T-cell (primary cell): ENCODE measurements around the gene CTDP1. TPM values are rescaled to one million over a fixed set of nuclear protein-coding genes. Genes with fewer than 3 reads are reported as not detected.

Experiments
- ATAC-seq, 4 experiments: fragments of 200-7000 bp in 3 of 4; fragments of 150-1000 bp in 1 of 4; cut with Tn5 transposase; replicated peaks in 1 of 4; 1 replicate in 3 of 4; 2 replicates in 1 of 4; pipeline ENCODE4 v1.10.0; 2021; ENCODE audit warnings: moderate library complexity in 3 of 4, mild to moderate bottlenecking in 2 of 4, moderate number of reproducible peaks in 1 of 4
- CTCF ChIA-PET, 2 donors: fragments of 300-600 bp; sonication (Branson Sonifier 250); formaldehyde crosslinking; loops; one replicate each; lab custom pipeline; 2022; ENCODE audit warnings: antibody characterized with exemption in 2 of 2; lab: Charles Lee
- POLR2A ChIA-PET, 2 donors: fragments of 300-600 bp; sonication (Branson Sonifier 250); formaldehyde crosslinking; loops; one replicate each; lab custom pipeline; 2022; ENCODE audit warnings: antibody characterized with exemption in 2 of 2; lab: Charles Lee
- DNase-seq, 35 experiments: peaks; one replicate each; pipeline versions ENCODE4 v3.0.0 to v3.0.0-alpha.2; 2013 to 2023
- H3K27ac ChIP-seq: one replicate; pipeline ENCODE4 v1.5.1; 2013; ENCODE audit warnings: low read length
- H3K27me3 ChIP-seq, 2 experiments: replicated peaks in 1 of 2; 1 replicate in 1 of 2; 2 replicates in 1 of 2; pipeline versions ENCODE4 v1.6.1 to v1.7.0; 2013; ENCODE audit warnings: low read length in 1 of 2, mixed read lengths in 1 of 2; ENCODE audit not compliant: control insufficient read depth in 2 of 2, insufficient read depth in 2 of 2; ENCODE audit errors: extremely low read depth in 1 of 2
- H3K36me3 ChIP-seq, 2 donors: 1 replicate in 1 of 2; 2 replicates in 1 of 2; pipeline versions ENCODE4 v1.6.1 to v1.7.0; 2013; ENCODE audit warnings: low read length in 1 of 2; ENCODE audit not compliant: control insufficient read depth in 2 of 2, insufficient read depth in 1 of 2; ENCODE audit errors: extremely low read depth in 1 of 2
- H3K4me1 ChIP-seq, 2 experiments: 1 replicate in 1 of 2; 2 replicates in 1 of 2; pipeline versions ENCODE4 v1.6.1 to v1.7.0; 2013; ENCODE audit warnings: low read length in 2 of 2, mixed read lengths in 1 of 2; ENCODE audit not compliant: insufficient read depth in 2 of 2, control insufficient read depth in 1 of 2; ENCODE audit errors: extremely low read depth in 1 of 2
- H3K4me3 ChIP-seq, 2 donors: 1 replicate in 1 of 2; 2 replicates in 1 of 2; pipeline versions ENCODE4 v1.5.1 to v1.7.0; 2013; ENCODE audit warnings: mild to moderate bottlenecking in 2 of 2, low read length in 1 of 2, moderate library complexity in 1 of 2; ENCODE audit not compliant: control insufficient read depth in 1 of 2; ENCODE audit errors: extremely low read depth in 1 of 2
- H3K9me3 ChIP-seq: 2 replicates; pipeline ENCODE4 v1.7.0; 2013
- H3K27ac Mint-ChIP-seq, 2 donors: one replicate each; pipeline ENCODE4 v1.8.0; 2020 to 2021; ENCODE audit warnings: mild to moderate bottlenecking in 2 of 2, mixed read lengths in 2 of 2
- H3K27me3 Mint-ChIP-seq, 2 donors: one replicate each; pipeline ENCODE4 v1.8.0; 2021 to 2022; ENCODE audit warnings: mixed read lengths in 2 of 2
- H3K36me3 Mint-ChIP-seq: one replicate; pipeline ENCODE4 v1.8.0; 2021; ENCODE audit warnings: mixed read lengths
- H3K4me1 Mint-ChIP-seq, 3 donors: one replicate each; pipeline ENCODE4 v1.8.0; 2020 to 2022; ENCODE audit warnings: mixed read lengths in 3 of 3, mild to moderate bottlenecking in 1 of 3
- H3K4me3 Mint-ChIP-seq, 3 donors: one replicate each; pipeline ENCODE4 v1.8.0; 2020 to 2022; ENCODE audit warnings: mild to moderate bottlenecking in 3 of 3, mixed read lengths in 3 of 3, moderate library complexity in 3 of 3
- H3K9me3 Mint-ChIP-seq, 3 donors: one replicate each; pipeline ENCODE4 v1.8.0; 2020 to 2022; ENCODE audit warnings: mixed read lengths in 3 of 3
- WGBS: methylation state at CpG from one replicate; pipeline ENCODE4 v1.1.5; 2013; ENCODE audit warnings: missing lambda C conversion rate; ENCODE audit not compliant: insufficient coverage; 5-methylcytosine and 5-hydroxymethylcytosine counted together
- total RNA-seq, 35 experiments: library from RNA in 6 of 35; stranded (reverse) in 6 of 35; fragments of 120-200 nt in 1 of 35; gene quantifications; one replicate each; pipeline versions ENCODE4 v1.2.1 to v1.2.4 and lab custom pipeline; 2013 to 2026

The CTDP1 gene
- total RNA-seq, 5 donors from 2014 or later (not counting 1 experiment from before 2014, with no cell fraction given) = 46.3 to 78.0 (median 49.4) TPM

DNA sequence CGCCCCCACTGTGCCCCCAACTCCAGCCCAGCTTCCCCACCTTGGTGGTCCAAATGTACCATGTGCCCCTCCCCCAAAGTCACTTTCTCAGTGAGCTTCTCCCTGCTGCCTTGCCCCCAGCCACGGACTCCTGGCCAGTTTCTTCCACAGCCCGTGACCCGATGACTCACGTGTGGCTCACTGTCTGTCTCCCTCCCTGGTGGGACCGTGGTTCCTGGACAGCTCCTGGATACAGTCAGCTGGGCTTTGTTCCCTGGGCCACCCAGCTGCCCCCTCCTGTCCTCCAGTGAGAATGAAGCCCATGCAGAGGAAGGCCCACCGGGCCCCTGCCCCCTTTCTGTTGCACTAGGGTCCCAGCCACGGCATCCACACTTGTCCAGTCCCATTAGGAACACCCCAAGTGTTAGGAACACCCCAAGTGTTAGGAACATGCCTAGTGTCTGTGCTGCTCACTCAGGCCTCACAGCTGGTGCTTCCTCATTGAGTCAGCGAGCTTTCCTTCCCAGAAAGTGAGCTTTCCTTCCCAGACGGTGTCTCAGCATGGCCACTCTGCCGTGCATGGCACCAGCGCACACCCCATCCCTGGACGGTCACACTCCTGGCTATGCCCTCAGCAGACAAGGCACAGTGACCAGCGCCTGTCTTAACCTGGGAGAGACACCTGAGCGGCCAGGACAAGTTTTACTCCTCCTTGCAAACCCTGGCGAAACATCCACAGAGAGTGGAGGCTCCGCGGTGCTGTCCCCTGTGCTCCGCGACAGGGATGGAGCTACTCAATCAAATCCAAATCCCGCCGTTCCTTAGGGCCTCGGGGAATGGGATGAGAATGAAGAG lies 44.8 kb upstream of the CTDP1 start:
- Histone ChIP-seq H3K4me3 (no peak overlapping the region), H3K27ac (no peak overlapping the region), H3K27me3 (peaks cover 2 to 9% of the 10 kb centered on the region in 2 experiments), H3K9me3 (no peaks in the 10 kb centered on the region), H3K36me3 (no peaks in the 10 kb centered on the region), H3K4me1 (no peaks in the 10 kb centered on the region)
- H3K4me3 Mint-ChIP-seq = no peak overlapping the region
- H3K27ac Mint-ChIP-seq = no peak overlapping the region
- ChIA-PET CTCF (no interaction called here), POLR2A (no interaction called here)
- H3K4me1 Mint-ChIP-seq = no peaks in the 10 kb centered on the region
- no peak for ATAC-seq
- H3K36me3 Mint-ChIP-seq = no peaks in the 10 kb centered on the region
- no peaks in the 10 kb centered on the region for H3K9me3 Mint-ChIP-seq
- DNase-seq = no peak
- peaks cover 11% of the 10 kb centered on the region in 2 donors for H3K27me3 Mint-ChIP-seq
- WGBS = 93% methylated on average over 17 of the region's 23 CpGs

DNA sequence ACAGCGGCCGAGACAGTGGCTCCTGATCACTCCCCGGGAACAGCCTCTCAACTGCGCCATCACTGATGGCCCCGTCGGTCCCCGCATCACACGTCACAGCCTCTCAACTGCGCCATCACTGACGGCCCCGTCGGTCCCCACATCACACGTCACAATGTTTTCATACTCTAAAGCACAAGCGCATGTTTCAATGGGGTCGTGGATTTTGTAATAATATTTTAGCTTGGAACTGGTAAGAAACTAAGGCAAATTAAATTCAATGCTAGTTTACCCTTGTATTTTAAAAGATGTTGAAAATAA lies 44.2 kb upstream of the CTDP1 start:
- DNase-seq (no peak), ATAC-seq (no peak)
- WGBS = no CpG with 5 or more reads among the region's 15 CpGs
- Mint-ChIP-seq H3K4me1 (no peaks in the 10 kb centered on the region), H3K27me3 (peaks cover 11% of the 10 kb centered on the region in 2 donors), H3K9me3 (no peaks in the 10 kb centered on the region), H3K4me3 (no peak overlapping the region), H3K27ac (no peak overlapping the region), H3K36me3 (no peaks in the 10 kb centered on the region)
- no peak overlapping the region for H3K4me3 ChIP-seq
- H3K9me3 ChIP-seq = no peaks in the 10 kb centered on the region
- POLR2A ChIA-PET = no interaction called here
- no peaks in the 10 kb centered on the region for H3K4me1 ChIP-seq
- CTCF ChIA-PET = no interaction called here
- no peak overlapping the region for H3K27ac ChIP-seq
- H3K36me3 ChIP-seq = no peaks in the 10 kb centered on the region
- H3K27me3 ChIP-seq = peaks cover 2 to 11% of the 10 kb centered on the region in 2 experiments

DNA sequence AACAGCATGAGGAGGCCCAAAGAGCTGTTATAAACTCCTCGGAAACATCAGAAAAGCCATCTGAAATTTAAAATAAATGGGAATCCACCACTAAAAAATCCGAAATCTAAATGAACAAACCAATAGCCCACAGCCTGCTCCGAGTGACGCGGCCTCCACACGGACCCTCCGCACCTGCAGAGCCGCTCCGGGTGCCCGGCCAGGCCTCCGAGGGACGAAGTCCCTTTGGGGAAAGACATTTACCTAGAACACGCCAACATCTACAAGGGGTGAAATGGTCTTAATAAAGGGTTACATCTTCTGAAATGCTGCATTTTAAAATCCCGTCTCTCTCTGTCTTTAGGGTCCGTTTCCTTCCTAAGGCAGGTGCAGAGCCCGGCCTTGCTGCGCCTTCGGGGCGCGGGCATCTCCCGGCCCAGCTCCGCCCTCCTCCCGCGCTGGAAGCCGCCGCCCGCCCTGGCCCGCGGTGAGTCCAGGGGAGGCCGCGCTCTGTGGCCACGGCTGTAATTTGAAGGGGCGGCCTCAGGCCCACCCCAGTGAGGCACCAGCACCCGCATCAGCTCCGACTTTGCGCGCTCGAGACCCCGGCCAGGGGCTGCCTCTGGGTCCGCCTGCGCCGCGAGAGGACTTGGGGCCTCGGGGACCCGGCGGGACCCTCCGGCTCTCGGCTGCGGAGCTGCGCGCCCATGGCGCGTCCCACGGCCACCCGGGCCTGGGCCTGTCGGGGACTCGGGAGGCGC lies 42.3 kb upstream of the CTDP1 start:
- Histone ChIP-seq H3K27ac (no peak overlapping the region), H3K4me1 (no peaks in the 10 kb centered on the region), H3K36me3 (no peaks in the 10 kb centered on the region), H3K27me3 (peaks cover 2 to 24% of the 10 kb centered on the region in 2 experiments), H3K4me3 (no peak overlapping the region), H3K9me3 (no peaks in the 10 kb centered on the region)
- DNase-seq = no peak
- no peaks in the 10 kb centered on the region for H3K9me3 Mint-ChIP-seq
- no peak for ATAC-seq
- H3K27me3 Mint-ChIP-seq = peaks cover 12 to 15% of the 10 kb centered on the region in 2 donors
- WGBS = 34% methylated on average over 50 of the region's 58 CpGs
- H3K36me3 Mint-ChIP-seq = no peaks in the 10 kb centered on the region
- H3K27ac Mint-ChIP-seq = no peak overlapping the region
- CTCF ChIA-PET = no interaction called here
- no peaks in the 10 kb centered on the region for H3K4me1 Mint-ChIP-seq
- no peak overlapping the region for H3K4me3 Mint-ChIP-seq
- POLR2A ChIA-PET = no interaction called here

DNA sequence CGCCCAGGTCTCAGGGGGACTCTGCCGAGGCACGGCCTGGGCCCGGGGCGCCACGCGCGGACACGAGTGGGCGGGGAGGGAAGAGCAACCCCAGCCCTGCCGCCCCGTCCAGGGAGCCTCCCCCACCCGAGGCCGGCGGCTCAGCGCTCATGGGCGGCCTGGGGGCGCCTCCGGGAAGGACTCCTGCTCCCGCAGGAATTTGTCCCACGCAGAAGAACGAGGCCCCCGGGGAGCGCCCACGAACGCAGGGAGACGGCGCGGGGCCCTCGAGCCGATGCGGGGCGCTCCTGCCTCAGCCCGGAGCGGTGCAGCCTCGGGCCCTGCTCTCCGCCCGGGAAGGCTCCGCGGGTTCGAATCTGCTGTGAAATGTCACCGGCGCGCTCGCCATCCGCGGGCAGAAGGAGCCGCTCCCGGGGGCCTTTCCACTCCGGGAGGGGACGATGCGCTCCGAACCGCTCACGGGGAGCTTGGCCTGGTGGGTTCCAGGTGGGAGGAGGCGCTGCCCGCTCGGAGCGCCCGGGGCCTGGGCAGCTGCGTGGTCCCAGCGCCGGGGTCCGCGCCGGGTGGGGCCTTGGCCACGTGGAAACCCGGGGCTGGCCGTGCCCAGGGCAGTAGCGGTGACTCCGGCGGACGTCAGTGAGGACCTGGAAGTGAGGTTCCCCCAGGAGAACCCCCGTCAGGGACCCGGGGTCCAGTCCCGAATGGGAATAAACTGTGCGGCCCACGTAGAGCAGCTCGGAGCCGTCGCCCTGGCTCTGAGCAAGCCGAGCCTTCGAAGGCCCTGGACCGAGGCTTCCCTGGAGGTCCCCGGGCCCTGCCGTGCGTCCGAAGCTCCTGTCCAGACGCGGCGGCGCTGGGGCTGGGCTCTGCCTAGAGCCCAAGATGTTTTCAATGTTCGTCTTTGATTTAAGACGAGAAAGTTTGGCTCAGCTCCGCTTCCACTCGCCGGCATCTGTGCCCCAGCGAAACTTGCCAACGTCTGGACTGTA lies 41.4 kb upstream of the CTDP1 start:
- CTCF ChIA-PET = interaction anchor here in 1 of 2 donors (0.6 kb wide), 1 partner anchor 266 kb away, joined by 4 read pairs; no protein-coding TSS in a partner anchor
- no peaks in the 10 kb centered on the region for H3K9me3 ChIP-seq
- 70% methylated on average over 90 of the region's 99 CpGs for WGBS
- Mint-ChIP-seq H3K36me3 (no peaks in the 10 kb centered on the region), H3K4me1 (peaks cover 0 to 6% (median 5%) of the 10 kb centered on the region in 3 donors), H3K27me3 (peaks cover 12 to 15% of the 10 kb centered on the region in 2 donors), H3K4me3 (no peak overlapping the region), H3K9me3 (no peaks in the 10 kb centered on the region), H3K27ac (no peak overlapping the region)
- ATAC-seq = no peak
- no peak for DNase-seq
- H3K27me3 ChIP-seq = peaks cover 2 to 27% of the 10 kb centered on the region in 2 experiments
- peaks cover 0 to 4% of the 10 kb centered on the region in 2 experiments for H3K4me1 ChIP-seq
- no peak overlapping the region for H3K27ac ChIP-seq
- POLR2A ChIA-PET = no interaction called here
- H3K36me3 ChIP-seq = no peaks in the 10 kb centered on the region
- H3K4me3 ChIP-seq = no peak overlapping the region

DNA sequence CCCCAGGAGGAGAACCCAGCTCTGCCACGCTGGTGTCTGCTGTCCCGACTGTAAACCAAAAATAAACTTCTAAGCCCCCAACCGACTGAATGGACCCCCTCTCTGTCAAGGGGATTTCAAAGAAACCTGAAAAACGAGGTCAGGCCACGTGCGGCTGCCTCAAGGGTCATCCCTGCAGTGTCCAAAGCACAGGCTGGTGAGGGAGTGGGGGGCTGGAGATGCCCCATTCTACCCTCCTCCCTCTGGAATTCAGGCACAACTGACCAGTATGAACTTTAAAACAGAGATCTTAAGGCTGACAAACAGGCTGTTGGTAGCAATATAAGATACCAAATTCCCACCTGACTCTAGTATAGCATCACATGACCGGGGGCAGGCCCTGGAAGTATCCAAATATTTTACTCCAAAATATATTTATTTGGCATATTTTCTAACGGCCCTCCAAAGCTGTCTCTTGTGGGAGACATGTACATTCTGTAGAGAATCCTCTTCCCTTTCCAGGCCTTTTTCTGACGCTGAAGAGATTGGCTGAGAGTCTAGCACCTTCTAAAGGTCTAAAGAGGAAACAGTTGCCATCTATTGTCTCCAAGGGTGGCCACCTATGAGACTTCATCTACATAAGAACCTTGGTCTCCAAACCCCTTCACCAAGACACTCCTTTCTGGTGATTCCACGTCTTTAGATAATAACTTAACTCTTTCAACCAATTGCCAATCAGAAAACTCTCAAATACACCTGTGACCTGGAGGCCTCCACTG lies 40.4 kb upstream of the CTDP1 start:
- H3K4me1 ChIP-seq = peaks cover 0 to 14% of the 10 kb centered on the region in 2 experiments
- H3K27me3 Mint-ChIP-seq = peaks cover 12 to 15% of the 10 kb centered on the region in 2 donors
- H3K27ac Mint-ChIP-seq = no peak overlapping the region
- ChIA-PET CTCF (no interaction called here), POLR2A (no interaction called here)
- H3K4me3 Mint-ChIP-seq = no peak overlapping the region
- H3K27me3 ChIP-seq = peaks cover 2 to 29% of the 10 kb centered on the region in 2 experiments
- no peaks in the 10 kb centered on the region for H3K9me3 ChIP-seq
- DNase-seq (no peak), ATAC-seq (no peak)
- no peaks in the 10 kb centered on the region for H3K36me3 ChIP-seq
- WGBS = 83% methylated on average over 1 of the region's 10 CpGs
- H3K4me1 Mint-ChIP-seq = peaks cover 0 to 10% (median 7%) of the 10 kb centered on the region in 3 donors
- no peaks in the 10 kb centered on the region for H3K9me3 Mint-ChIP-seq
- no peaks in the 10 kb centered on the region for H3K36me3 Mint-ChIP-seq
- no peak overlapping the region for H3K27ac ChIP-seq
- H3K4me3 ChIP-seq = no peak overlapping the region
